Measurements from ENCODE around the gene SRSF8.

- TF ChIP-seq CTCF (IDR thresholded peaks at IDR 0.05) (no peak), POLR2AphosphoS5 (IDR thresholded peaks at IDR 0.05; ENCODE audit: low read depth, low read length) (no peak), YY1 (IDR thresholded peaks at IDR 0.05; ENCODE audit: low read depth) (no peak), FOXM1 (IDR thresholded peaks at IDR 0.05; ENCODE audit: low read depth) (no peak), TAF1 (IDR thresholded peaks at IDR 0.05; ENCODE audit: borderline replicate concordance, low read depth, low read length) (no peak), FOSL2 (IDR thresholded peaks at IDR 0.05; ENCODE audit: borderline replicate concordance, low read depth) (no peak), MAX (IDR thresholded peaks at IDR 0.05; ENCODE audit: low read depth) (no peak), USF2 (IDR thresholded peaks at IDR 0.05; ENCODE audit: borderline replicate concordance, low read depth, low read length) (no peak), RCOR1 (IDR thresholded peaks at IDR 0.05; ENCODE audit: low read length) (no peak), GABPA (IDR thresholded peaks at IDR 0.05; ENCODE audit: low read depth) (no peak), NFIC (IDR thresholded peaks at IDR 0.05; ENCODE audit: borderline replicate concordance) (no peak)
Observed at GRCh38 chr11:95057959-95058358, 8.8 kb upstream of the SRSF8 start.

Data from SK-N-SH (cell line).